PFSK-1 (cell line): ENCODE results near the gene GINM1.

ENCODE experiments used
- POLR2AphosphoS5 ChIP-seq: IDR thresholded peaks from 2 replicates; pipeline ENCODE4 v1.6.1; 2012; ENCODE audit warnings: low read depth, mild to moderate bottlenecking, control low read depth, low read length, moderate library complexity
- TAF1 ChIP-seq: IDR thresholded peaks from 2 replicates; pipeline ENCODE4 v1.6.1; 2012; ENCODE audit warnings: low read length, control low read depth, borderline replicate concordance; ENCODE audit not compliant: insufficient read depth

GRCh38 chr6:149563928-149564325, 2.2 kb upstream of the GINM1 start:
- TF ChIP-seq POLR2AphosphoS5 (no peak), TAF1 (no peak)
